ENCODE measurements around the gene MAG. TPM values are rescaled to one million over a fixed set of nuclear protein-coding genes. Genes with fewer than 3 reads are reported as not detected.

The MAG gene
- total and polyA plus RNA-seq, 2 of the 8 experiments (the other 6 are each of a cell fraction or from before 2014, with no cell fraction given), result 0.20 to 1.3 TPM

- Histone ChIP-seq H4K5ac (ENCODE audit: insufficient read length, low read depth, low read length) (no peak overlapping the region), H4K20me1 (replicated peaks in 1 of 2; ENCODE audit: control insufficient read depth in 1 of 2, insufficient read depth in 2 of 2, low read length in 2 of 2) (no peaks in the 10 kb centered on the region), H3K56ac (replicated peaks; ENCODE audit: insufficient read length, low read depth, low read length) (no peak overlapping the region), H2AFZ (ENCODE audit: low read length) (no peak overlapping the region), H2BK12ac (ENCODE audit: low read depth, low read length) (no peak overlapping the region), H3K14ac (ENCODE audit: insufficient read length) (no peak overlapping the region), H3K4ac (replicated peaks; ENCODE audit: insufficient read length, low read depth, low read length) (no peak overlapping the region), H3K4me1 (replicated peaks in 1 of 4; ENCODE audit: control insufficient read depth in 3 of 4, insufficient read depth in 4 of 4, low read length in 3 of 4) (no peaks in the 10 kb centered on the region), H4K8ac (ENCODE audit: extremely low read depth, insufficient read depth, low read length) (no peak overlapping the region; the same call in 1 of the 2 replicates), H3K79me2 (ENCODE audit: control insufficient read depth in 1 of 2, insufficient read depth in 2 of 2, low read length in 2 of 2) (no peaks in the 10 kb centered on the region), H3K27ac (ENCODE audit: low read depth, low read length) (no peak overlapping the region), H3K18ac (ENCODE audit: extremely low read depth, low read length) (no peak overlapping the region), H3K27me3 (replicated peaks in 1 of 4; ENCODE audit: control insufficient read depth in 3 of 4, extremely low read depth in 1 of 4, insufficient read depth in 3 of 4, low read length in 3 of 4) (no peaks in the 10 kb centered on the region), H3K79me1 (ENCODE audit: low read depth, low read length) (no peaks in the 10 kb centered on the region), H3K23me2 (ENCODE audit: low read depth, low read length) (no peaks in the 10 kb centered on the region), H2BK120ac (replicated peaks; ENCODE audit: low read depth, low read length) (no peak overlapping the region), H3K23ac (ENCODE audit: insufficient read length) (no peak overlapping the region), H2BK5ac (ENCODE audit: low read depth, low read length) (no peak overlapping the region), H3K4me3 (ENCODE audit: extremely low read depth in 1 of 4, insufficient read depth in 2 of 4, low read depth in 3 of 4, low read length in 4 of 4) (no peak overlapping the region), H2BK15ac (ENCODE audit: low read length) (no peak overlapping the region), H3K4me2 (ENCODE audit: insufficient read depth in 1 of 2, low read depth in 2 of 2, low read length in 2 of 2) (no peak overlapping the region), H2AK5ac (ENCODE audit: low read depth, low read length) (no peak overlapping the region), H3K9ac (replicated peaks in 1 of 4; ENCODE audit: extremely low read depth in 1 of 4, low read depth in 3 of 4, low read length in 3 of 4) (no peak overlapping the region), H3K9me3 (ENCODE audit: insufficient read depth in 2 of 2, low read depth in 1 of 2, low read length in 1 of 2) (no peaks in the 10 kb centered on the region), H4K91ac (replicated peaks; ENCODE audit: insufficient read length, low read length) (no peak overlapping the region), H3K36me3 (ENCODE audit: control insufficient read depth in 2 of 4, insufficient read depth in 4 of 4, low read length in 3 of 4) (no peaks in the 10 kb centered on the region), H2BK20ac (ENCODE audit: low read length) (no peak overlapping the region)
- TF ChIP-seq CEBPB (IDR thresholded peaks at IDR 0.05; ENCODE audit: low read depth, low read length), result no peak
- FAIRE-seq, result no peak
- CTCF ChIA-PET (ENCODE audit: partially characterized antibody), result interaction anchor here (0.7 to 1.9 kb wide), 3 partner anchors 14 to 267 kb away, joined by 4 to 5 read pairs (median 5); no protein-coding TSS in a partner anchor
- POLR2A ChIA-PET (ENCODE audit: partially characterized antibody), result no interaction called here
- WGBS, 2 experiments (ENCODE audit: extremely low coverage in 1 of 2, insufficient coverage in 1 of 2, insufficient read length in 1 of 2, insufficient replicate concordance in 2 of 2, low coverage in 1 of 2, low lambda C conversion rate in 2 of 2, missing lambda C conversion rate in 1 of 2), result 92% methylated on average over 24 of the region's 25 CpGs; no CpG with 5 or more reads in 1 of the 2 experiments
- DNase-seq (ENCODE audit: low read depth in 1 of 2, low spot score in 2 of 2), result no peak
Observed at GRCh38 chr19:35337097-35337983, 45.4 kb downstream of the MAG start.

Measured in H1 (cell line).